OCI-LY3 (cell line): ENCODE results near the gene ERICH4.

Source experiments
- EZH2phosphoT487 ChIP-seq: fragments of 200-600 bp; shearing (Covaris generic); IDR thresholded peaks from 2 replicates; pipeline ENCODE4 v1.6.1; 2018; ENCODE audit warnings: antibody characterized with exemption, mixed run types, low read depth
- TF ChIP-seq, protein P1 (sequence below): fragments of 200-600, 300-600 bp; sonication (generic); IDR thresholded peaks from 2 replicates; pipeline ENCODE4 v1.5.1; 2014; ENCODE audit warnings: antibody characterized with exemption, low read length, low read depth

DNA sequence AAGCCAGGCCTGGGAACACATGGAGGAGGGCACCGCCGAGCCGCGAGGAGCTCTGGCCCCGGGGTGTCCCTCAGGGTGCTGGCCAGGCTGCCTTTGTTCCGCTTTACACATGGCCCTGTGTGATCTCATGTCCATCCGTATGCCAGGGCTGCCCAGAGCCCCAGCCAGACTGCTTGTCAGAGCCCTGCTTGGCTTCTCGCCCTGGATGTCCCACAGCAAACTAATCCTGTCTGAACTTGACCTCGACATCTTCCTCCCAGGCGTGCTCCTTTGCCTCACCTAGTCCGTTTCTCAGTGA is 31.0 kb upstream of the ERICH4 start:
- TF ChIP-seq, protein P1, sequence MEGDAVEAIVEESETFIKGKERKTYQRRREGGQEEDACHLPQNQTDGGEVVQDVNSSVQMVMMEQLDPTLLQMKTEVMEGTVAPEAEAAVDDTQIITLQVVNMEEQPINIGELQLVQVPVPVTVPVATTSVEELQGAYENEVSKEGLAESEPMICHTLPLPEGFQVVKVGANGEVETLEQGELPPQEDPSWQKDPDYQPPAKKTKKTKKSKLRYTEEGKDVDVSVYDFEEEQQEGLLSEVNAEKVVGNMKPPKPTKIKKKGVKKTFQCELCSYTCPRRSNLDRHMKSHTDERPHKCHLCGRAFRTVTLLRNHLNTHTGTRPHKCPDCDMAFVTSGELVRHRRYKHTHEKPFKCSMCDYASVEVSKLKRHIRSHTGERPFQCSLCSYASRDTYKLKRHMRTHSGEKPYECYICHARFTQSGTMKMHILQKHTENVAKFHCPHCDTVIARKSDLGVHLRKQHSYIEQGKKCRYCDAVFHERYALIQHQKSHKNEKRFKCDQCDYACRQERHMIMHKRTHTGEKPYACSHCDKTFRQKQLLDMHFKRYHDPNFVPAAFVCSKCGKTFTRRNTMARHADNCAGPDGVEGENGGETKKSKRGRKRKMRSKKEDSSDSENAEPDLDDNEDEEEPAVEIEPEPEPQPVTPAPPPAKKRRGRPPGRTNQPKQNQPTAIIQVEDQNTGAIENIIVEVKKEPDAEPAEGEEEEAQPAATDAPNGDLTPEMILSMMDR: no peak
- no peak for TF ChIP-seq EZH2phosphoT487
